Tibial artery (tissue), 4 donors: ENCODE measurements around the gene TTLL5.

ENCODE experiments used
- DNase-seq, 2 donors: peaks; one replicate each; pipeline ENCODE4 v3.0.0-alpha.2; 2019
- H3K27ac ChIP-seq, 2 donors: fragments of 200-600 bp; sonication (generic) in 1 of 2; 1 replicate in 1 of 2; 2 replicates in 1 of 2; pipeline ENCODE4 v1.5.1; 2018 to 2019; ENCODE audit warnings: mild to moderate bottlenecking in 1 of 2
- H3K27me3 ChIP-seq, 2 donors: fragments of 200-600 bp; sonication (generic) in 1 of 2; one replicate each; pipeline versions ENCODE4 v1.5.1 to v1.6.0; 2016 to 2019
- H3K36me3 ChIP-seq, 3 donors: fragments of 200-600 bp; sonication (generic) in 2 of 3; one replicate each; pipeline ENCODE4 v1.5.1; 2016 to 2019; ENCODE audit warnings: mild to moderate bottlenecking in 2 of 3
- H3K4me1 ChIP-seq, 4 donors: fragments of 200-600 bp; sonication (generic) in 2 of 4; 1 replicate in 3 of 4; 2 replicates in 1 of 4; pipeline ENCODE4 v1.5.1; 2016 to 2019
- H3K4me3 ChIP-seq, 2 donors: fragments of 200-600 bp; sonication (generic) in 1 of 2; 1 replicate in 1 of 2; 2 replicates in 1 of 2; pipeline ENCODE4 v1.5.1; 2018 to 2019; ENCODE audit warnings: mild to moderate bottlenecking in 2 of 2
- H3K9me3 ChIP-seq, 3 donors: fragments of 200-600 bp; sonication (generic) in 1 of 3; one replicate each; pipeline ENCODE4 v1.5.1; 2016 to 2019
- intact Hi-C: fragments of 100-400 bp; cut with DNase I; formaldehyde crosslinking; loops from one replicate; pipeline ENCODE4 v1.15.0; 2023; ENCODE audit warnings: low total_unique reads
- TF ChIP-seq, protein P1 (sequence below), 2 experiments: fragments of 200-600 bp in 1 of 2; fragments of 450-650 bp in 1 of 2; IDR thresholded peaks; one replicate each; pipeline ENCODE4 v1.5.1; 2017 to 2019; ENCODE audit warnings: antibody characterized with exemption in 2 of 2, mild to moderate bottlenecking in 1 of 2, moderate library complexity in 1 of 2

TTLL5 gene

DNA sequence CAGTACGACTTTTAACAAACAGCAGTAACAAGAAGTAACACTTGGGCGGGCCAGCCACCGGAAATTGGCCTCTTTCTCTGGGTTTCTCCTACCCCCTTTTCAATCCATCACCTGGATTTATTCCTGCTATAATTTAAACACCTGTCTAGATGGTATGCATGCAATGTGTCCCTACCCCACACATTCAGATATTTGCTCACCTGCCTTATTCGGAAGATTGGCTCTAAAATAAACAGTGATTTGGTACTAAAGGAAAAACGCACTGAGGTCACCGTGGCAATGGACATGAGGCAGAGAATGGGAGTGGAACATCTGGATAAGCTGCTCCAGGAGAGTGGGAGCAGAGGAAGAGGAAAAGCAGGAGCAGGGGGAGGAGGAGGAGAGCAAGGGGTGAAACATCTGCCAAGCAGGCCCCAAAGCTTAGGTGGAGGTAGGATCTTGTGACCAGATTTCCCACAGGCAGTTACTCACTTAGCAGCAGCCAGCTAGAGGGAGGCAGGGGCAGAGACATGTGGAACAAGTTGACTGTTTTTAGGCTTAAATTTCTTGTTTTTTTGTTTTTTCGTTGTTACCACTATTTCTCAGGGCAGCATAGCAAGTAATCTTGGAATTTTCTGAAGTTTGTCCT, 150.9 kb downstream of the TTLL5 start:
- Histone ChIP-seq H3K4me3 (no peak overlapping the region), H3K27me3 (no peaks in the 10 kb centered on the region), H3K9me3 (no peaks in the 10 kb centered on the region), H3K4me1 (peaks cover 0 to 8% (median under 1%) of the 10 kb centered on the region in 4 donors), H3K27ac (no peak overlapping the region), H3K36me3 (peaks cover 0 to 14% (median 6%) of the 10 kb centered on the region in 3 donors)
- intact Hi-C loops = no loop called here
- TF ChIP-seq, protein P1, sequence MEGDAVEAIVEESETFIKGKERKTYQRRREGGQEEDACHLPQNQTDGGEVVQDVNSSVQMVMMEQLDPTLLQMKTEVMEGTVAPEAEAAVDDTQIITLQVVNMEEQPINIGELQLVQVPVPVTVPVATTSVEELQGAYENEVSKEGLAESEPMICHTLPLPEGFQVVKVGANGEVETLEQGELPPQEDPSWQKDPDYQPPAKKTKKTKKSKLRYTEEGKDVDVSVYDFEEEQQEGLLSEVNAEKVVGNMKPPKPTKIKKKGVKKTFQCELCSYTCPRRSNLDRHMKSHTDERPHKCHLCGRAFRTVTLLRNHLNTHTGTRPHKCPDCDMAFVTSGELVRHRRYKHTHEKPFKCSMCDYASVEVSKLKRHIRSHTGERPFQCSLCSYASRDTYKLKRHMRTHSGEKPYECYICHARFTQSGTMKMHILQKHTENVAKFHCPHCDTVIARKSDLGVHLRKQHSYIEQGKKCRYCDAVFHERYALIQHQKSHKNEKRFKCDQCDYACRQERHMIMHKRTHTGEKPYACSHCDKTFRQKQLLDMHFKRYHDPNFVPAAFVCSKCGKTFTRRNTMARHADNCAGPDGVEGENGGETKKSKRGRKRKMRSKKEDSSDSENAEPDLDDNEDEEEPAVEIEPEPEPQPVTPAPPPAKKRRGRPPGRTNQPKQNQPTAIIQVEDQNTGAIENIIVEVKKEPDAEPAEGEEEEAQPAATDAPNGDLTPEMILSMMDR (IDR thresholded peaks at IDR 0.05) = no peak
- no peak for DNase-seq

DNA sequence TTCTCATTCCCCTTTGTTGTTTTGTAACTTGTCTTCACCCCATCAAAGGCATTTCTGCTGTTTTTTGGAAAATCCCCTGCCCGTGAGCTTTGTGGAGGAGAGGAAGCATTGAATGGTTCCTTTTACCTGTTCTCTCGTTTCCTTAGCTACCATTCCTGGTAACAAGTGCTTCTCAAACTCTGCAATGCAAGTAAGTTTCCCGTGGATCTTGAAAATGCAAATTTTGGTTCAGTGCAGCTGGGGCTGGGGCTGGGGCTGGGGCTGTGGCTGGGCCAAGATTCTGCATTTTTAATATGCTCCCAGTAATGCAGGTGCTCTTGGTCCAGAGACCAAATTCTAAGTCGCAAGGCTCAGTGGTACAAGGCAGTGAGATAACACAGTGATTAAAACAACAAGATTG, 151.6 kb downstream of the TTLL5 start:
- H3K9me3 ChIP-seq = no peaks in the 10 kb centered on the region
- H3K27ac ChIP-seq = no peak overlapping the region
- no peaks in the 10 kb centered on the region for H3K27me3 ChIP-seq
- DNase-seq = no peak
- intact Hi-C loops = no loop called here
- TF ChIP-seq, protein P1 (IDR thresholded peaks at IDR 0.05) = no peak
- no peak overlapping the region for H3K4me3 ChIP-seq
- H3K4me1 ChIP-seq = peaks cover 0 to 1% (median 0%) of the 10 kb centered on the region in 4 donors
- H3K36me3 ChIP-seq = peaks cover 0 to 14% (median 6%) of the 10 kb centered on the region in 3 donors

DNA sequence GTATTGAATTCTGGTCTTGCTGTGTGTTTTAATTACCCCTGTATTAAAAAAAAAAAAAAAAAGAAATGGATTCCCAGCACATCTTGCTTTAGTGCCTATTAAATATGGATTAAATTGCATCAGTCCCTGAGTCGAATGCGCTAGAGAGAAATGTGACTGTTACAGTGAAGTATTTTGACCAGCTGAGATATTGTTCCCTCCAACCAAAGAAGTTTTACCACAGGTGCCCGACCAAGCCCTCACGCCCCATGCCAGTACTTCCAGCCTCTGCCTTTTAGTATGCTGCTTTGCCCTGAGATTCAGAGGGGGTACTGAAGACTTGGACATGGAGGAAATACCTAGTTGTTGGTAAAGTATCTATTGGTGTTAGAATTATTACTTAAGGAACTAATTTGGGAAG, 159.7 kb downstream of the TTLL5 start:
- no peak for DNase-seq
- no peaks in the 10 kb centered on the region for H3K9me3 ChIP-seq
- peaks cover 0 to 21% (median 0%) of the 10 kb centered on the region in 3 donors for H3K36me3 ChIP-seq
- no peak overlapping the region for H3K4me3 ChIP-seq
- peaks cover 0 to 42% (median 16%) of the 10 kb centered on the region in 4 donors for H3K4me1 ChIP-seq
- TF ChIP-seq, protein P1 (IDR thresholded peaks at IDR 0.05) = no peak
- H3K27me3 ChIP-seq = no peaks in the 10 kb centered on the region
- no peak overlapping the region for H3K27ac ChIP-seq
- intact Hi-C loops = no loop called here

DNA sequence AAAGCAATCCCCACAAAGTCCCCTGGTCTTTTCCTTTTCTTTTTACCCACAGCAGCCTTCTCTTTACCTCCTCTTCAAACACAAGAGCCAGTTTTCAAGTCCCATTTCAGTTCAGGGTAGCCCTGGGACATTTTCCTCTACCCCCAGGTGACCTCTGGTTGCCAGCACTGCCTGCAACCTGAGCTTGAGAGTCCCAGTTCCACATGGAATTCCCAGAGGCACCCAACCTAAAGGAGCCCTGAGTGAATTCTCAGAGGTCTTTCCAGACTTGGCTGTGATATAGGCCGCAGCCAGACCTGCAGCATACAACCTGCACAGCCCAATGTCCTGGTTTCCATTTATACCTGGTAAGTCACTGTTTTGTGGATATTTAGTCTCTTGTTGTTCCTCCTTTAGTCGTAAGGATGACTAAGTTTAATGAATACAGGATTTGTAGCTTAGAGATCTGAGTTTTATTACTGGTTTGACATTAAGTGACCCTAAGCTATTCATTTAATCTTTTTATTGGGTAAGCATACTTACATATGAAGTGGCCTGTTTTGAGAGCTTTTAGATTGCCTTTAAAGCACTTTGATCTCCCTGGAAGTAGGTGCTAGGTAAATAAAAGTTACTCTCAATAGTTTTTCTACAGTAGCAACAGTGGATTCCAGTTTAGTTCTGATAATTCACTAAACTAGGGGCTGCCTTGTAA, 160.9 kb downstream of the TTLL5 start:
- H3K9me3 ChIP-seq = no peaks in the 10 kb centered on the region
- H3K27ac ChIP-seq = peak overlapping the region in 1 of 2 donors; percentile 13
- TF ChIP-seq, protein P1 (IDR thresholded peaks at IDR 0.05) = no peak
- no peak overlapping the region for H3K4me3 ChIP-seq
- intact Hi-C loops = no loop called here
- peaks cover 0 to 47% (median 16%) of the 10 kb centered on the region in 4 donors for H3K4me1 ChIP-seq
- DNase-seq = no peak
- H3K27me3 ChIP-seq = no peaks in the 10 kb centered on the region
- H3K36me3 ChIP-seq = peaks cover 0 to 21% (median 0%) of the 10 kb centered on the region in 3 donors

DNA sequence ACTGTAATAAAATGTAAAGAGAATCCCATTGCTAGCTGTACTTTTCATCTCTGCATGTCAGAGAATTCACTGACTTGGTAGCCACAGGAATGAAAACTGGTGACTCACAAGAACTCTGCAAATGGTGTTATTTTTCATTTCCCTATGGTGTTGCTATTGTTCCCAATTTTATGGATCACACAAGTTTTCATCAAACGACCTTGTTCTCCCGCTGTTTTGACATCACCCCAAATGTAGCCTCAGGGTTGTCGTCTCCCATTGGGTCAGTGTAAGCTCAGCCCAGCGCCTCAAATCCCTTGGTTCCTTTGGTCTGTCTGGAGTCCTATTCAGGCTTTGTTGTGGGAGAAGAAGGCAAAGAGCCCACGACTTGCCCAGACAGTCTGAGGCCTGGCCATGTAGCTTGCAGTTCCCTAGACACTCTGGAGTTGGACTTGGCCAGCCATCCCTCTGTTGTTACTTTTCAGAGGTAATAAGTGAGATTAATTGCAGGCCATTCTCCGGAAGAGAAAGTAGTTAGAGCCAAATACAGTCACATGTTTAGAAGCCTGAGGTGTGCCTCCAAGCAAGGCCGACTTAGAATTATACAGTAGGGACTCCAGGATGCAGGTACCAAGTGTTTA, 161.6 kb downstream of the TTLL5 start:
- Histone ChIP-seq H3K36me3 (peaks cover 0 to 21% (median 0%) of the 10 kb centered on the region in 3 donors), H3K9me3 (no peaks in the 10 kb centered on the region), H3K4me3 (no peak overlapping the region), H3K27ac (peak overlapping the region; percentile 46 to 76), H3K27me3 (no peaks in the 10 kb centered on the region), H3K4me1 (peaks cover 0 to 47% (median 16%) of the 10 kb centered on the region in 4 donors)
- intact Hi-C loops = no loop called here
- DNase-seq = no peak
- TF ChIP-seq, protein P1 (IDR thresholded peaks at IDR 0.05) = no peak
